Measurements from ENCODE around the gene MRPS24. TPM values are rescaled to one million over a fixed set of nuclear protein-coding genes. Genes with fewer than 3 reads are reported as not detected.
"Not testable (repeated sequence)": the region's sequence is repeated elsewhere in the genome, so short reads cannot be mapped to it uniquely, and the experiment has no call there.

Gene MRPS24
- total and polyA plus RNA-seq, 5 donors from 2014 or later: 45.8 to 179 (median 150) TPM

DNA sequence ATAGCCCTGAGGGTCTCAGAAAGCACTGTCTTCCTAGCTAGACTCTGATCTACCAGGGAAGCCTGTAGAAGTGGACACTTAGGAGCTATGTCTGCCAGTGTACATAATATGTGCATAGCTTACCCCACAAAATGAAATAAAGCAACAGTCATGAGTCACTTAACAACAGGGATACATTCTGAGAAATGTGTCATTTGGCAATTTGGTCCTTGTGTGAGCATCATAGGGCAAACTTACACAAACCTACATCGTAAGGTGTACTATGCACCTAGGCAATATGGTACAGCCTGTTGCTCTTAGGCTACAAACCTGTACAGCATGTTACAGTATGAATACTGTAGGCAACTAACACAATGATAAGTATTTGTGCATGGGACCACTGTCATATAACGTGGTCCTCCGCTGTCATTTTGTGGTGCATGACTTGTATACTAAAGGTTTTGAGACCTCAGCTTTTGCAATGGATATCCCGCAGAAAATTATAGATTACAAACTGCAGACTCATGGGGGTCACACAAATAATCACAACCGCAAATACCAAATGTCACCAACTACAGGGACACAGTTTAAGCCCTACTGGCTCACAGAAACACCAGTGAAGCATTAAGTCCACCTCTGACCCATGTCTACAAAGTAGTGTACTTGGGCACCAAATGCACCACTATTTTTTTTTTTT is 35.4 kb upstream of the MRPS24 start:
- H3K4me3 Mint-ChIP-seq: peak overlapping the region; percentile 44 to 99 (median 96)
- no peak for DNase-seq
- H3K9me3 ChIP-seq (ENCODE audit: control insufficient read depth in 2 of 2, low read length in 2 of 2): no peaks in the 10 kb centered on the region
- H3K36me3 ChIP-seq (ENCODE audit: control insufficient read depth, insufficient read depth, low read length): no peaks in the 10 kb centered on the region
- H3K27ac Mint-ChIP-seq: peak overlapping the region in 2 of 3 donors; percentile 33 to 42
- H3K27ac ChIP-seq (ENCODE audit: insufficient read depth, low read length, poor library complexity, severe bottlenecking): no peak overlapping the region
- H3K27me3 Mint-ChIP-seq: no peaks in the 10 kb centered on the region
- ATAC-seq (ENCODE audit: low read depth in 2 of 2): no peak
- H3K27me3 ChIP-seq (ENCODE audit: control insufficient read depth, insufficient read depth, low read length): no peaks in the 10 kb centered on the region
- peaks cover 20% of the 10 kb centered on the region for H3K4me1 ChIP-seq (ENCODE audit: control insufficient read depth, insufficient read depth, low read length, poor library complexity, severe bottlenecking)
- H3K36me3 Mint-ChIP-seq: no peaks in the 10 kb centered on the region
- H3K4me1 Mint-ChIP-seq: peaks cover 5 to 45% (median 30%) of the 10 kb centered on the region in 4 donors
- peak overlapping the region; percentile 41 for H3K4me3 ChIP-seq (ENCODE audit: low read depth, low read length)
- H3K9me3 Mint-ChIP-seq: peaks cover 0 to 2% (median 0%) of the 10 kb centered on the region in 7 donors

DNA sequence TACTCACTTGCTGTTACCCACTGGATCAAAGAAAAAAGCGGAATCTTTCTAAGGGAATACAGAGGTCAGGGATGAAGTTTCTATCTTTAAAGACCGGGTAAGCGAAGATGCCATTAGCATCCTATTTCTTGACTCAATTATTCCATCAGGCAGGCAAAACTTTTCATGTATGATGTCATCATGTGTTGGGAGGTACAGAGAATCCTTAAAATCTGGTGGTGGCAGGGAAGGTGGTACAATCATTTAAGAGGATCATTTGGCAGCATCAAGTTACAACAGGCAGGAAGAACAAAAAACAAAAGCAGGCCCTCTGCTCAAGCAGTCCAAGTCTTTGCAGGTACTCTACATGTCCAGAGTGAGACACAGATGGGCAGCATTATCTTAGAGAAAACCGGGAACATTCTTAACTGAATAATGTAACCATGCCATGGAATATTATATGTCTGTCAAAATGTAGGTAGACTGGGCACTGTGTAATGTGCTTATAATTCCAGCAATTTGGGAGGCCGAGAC is 33.3 kb upstream of the MRPS24 start:
- ATAC-seq (ENCODE audit: low read depth in 2 of 2): no peak
- H3K36me3 Mint-ChIP-seq: no peaks in the 10 kb centered on the region
- H3K4me3 Mint-ChIP-seq: peak overlapping the region in 3 of 4 donors; percentile 29 to 48 (median 37)
- Histone ChIP-seq H3K9me3 (ENCODE audit: control insufficient read depth in 2 of 2, low read length in 2 of 2) (no peaks in the 10 kb centered on the region), H3K27ac (ENCODE audit: insufficient read depth, low read length, poor library complexity, severe bottlenecking) (no peak overlapping the region), H3K27me3 (ENCODE audit: control insufficient read depth, insufficient read depth, low read length) (no peaks in the 10 kb centered on the region), H3K4me3 (ENCODE audit: low read depth, low read length) (no peak overlapping the region), H3K36me3 (ENCODE audit: control insufficient read depth, insufficient read depth, low read length) (no peaks in the 10 kb centered on the region), H3K4me1 (ENCODE audit: control insufficient read depth, insufficient read depth, low read length, poor library complexity, severe bottlenecking) (peaks cover 20% of the 10 kb centered on the region)
- no peak for DNase-seq
- peaks cover 0 to 2% (median 0%) of the 10 kb centered on the region in 7 donors for H3K9me3 Mint-ChIP-seq
- no peaks in the 10 kb centered on the region for H3K27me3 Mint-ChIP-seq
- peak overlapping the region in 1 of 3 donors; percentile 66 for H3K27ac Mint-ChIP-seq
- H3K4me1 Mint-ChIP-seq: peaks cover 10 to 52% (median 35%) of the 10 kb centered on the region in 4 donors

DNA sequence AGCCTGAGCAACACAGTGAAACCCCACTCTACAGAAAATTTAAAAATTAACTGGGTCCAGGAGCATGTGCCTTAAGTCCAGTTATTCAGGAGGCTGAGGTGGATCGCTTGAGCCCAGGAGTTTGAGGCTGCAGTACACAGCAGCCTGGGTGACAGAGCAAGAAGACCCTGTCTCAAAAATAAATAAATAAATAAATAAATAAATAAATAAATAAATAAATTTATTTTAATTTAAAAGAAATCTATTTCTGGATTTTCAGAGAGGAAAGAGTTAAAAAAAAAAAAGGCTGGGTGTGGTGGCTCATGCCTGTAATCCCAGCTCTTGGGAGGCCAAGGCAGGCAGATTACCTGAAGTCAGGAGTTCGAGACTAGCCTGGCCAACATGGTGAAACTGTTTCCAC is 29.3 kb upstream of the MRPS24 start:
- not testable (repeated sequence) for H3K4me3 ChIP-seq (ENCODE audit: low read depth, low read length); H3K27ac Mint-ChIP-seq; H3K27me3 Mint-ChIP-seq; H3K4me3 Mint-ChIP-seq; H3K9me3 ChIP-seq (ENCODE audit: control insufficient read depth in 2 of 2, low read length in 2 of 2); ATAC-seq (ENCODE audit: low read depth in 2 of 2); H3K36me3 ChIP-seq (ENCODE audit: control insufficient read depth, insufficient read depth, low read length); H3K4me1 ChIP-seq (ENCODE audit: control insufficient read depth, insufficient read depth, low read length, poor library complexity, severe bottlenecking); H3K27ac ChIP-seq (ENCODE audit: insufficient read depth, low read length, poor library complexity, severe bottlenecking); H3K9me3 Mint-ChIP-seq; H3K27me3 ChIP-seq (ENCODE audit: control insufficient read depth, insufficient read depth, low read length); DNase-seq
- peaks cover 16% of the 10 kb centered on the region for H3K36me3 Mint-ChIP-seq
- H3K4me1 Mint-ChIP-seq: peaks cover 11 to 47% (median 33%) of the 10 kb centered on the region in 4 donors

DNA sequence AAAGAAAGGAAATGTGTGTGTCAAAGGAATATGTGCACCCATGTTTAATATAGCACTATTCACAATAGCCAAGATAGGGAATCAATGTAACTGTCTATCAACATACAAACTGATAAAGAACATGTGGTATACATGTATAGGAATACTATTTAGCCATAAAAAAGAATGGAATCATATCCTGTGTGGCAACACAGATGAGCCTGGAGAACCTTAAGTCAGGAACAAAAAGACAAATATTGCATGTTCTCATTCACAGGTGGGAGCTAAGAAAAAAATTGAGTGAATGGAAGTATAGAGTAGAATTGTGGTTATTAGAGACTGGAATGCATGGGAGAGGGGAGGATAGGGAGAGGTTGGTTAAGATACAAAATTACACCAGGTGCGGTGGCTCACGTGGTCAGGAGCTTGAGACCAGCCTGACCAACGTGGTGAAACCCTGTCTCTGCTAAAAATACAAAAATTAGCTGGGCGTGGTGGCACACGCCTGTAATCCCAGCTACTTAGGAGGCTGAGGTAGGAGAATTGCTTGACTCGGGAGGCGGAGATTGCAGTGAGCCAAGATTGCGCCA is 26.6 kb upstream of the MRPS24 start:
- no peaks in the 10 kb centered on the region for H3K27me3 ChIP-seq (ENCODE audit: control insufficient read depth, insufficient read depth, low read length)
- no peak overlapping the region for H3K27ac ChIP-seq (ENCODE audit: insufficient read depth, low read length, poor library complexity, severe bottlenecking)
- H3K36me3 ChIP-seq (ENCODE audit: control insufficient read depth, insufficient read depth, low read length): peaks cover 10% of the 10 kb centered on the region
- ATAC-seq (ENCODE audit: low read depth in 2 of 2) (no peak), DNase-seq (no peak)
- Mint-ChIP-seq H3K9me3 (peaks cover 0 to 2% (median 0%) of the 10 kb centered on the region in 7 donors), H3K36me3 (peaks cover 16% of the 10 kb centered on the region), H3K27ac (peak overlapping the region in 1 of 3 donors; percentile 4), H3K27me3 (no peaks in the 10 kb centered on the region), H3K4me3 (no peak overlapping the region), H3K4me1 (peaks cover 24 to 41% (median 32%) of the 10 kb centered on the region in 4 donors)
- no peaks in the 10 kb centered on the region for H3K4me1 ChIP-seq (ENCODE audit: control insufficient read depth, insufficient read depth, low read length, poor library complexity, severe bottlenecking)
- H3K4me3 ChIP-seq (ENCODE audit: low read depth, low read length): no peak overlapping the region
- no peaks in the 10 kb centered on the region for H3K9me3 ChIP-seq (ENCODE audit: control insufficient read depth in 2 of 2, low read length in 2 of 2)

DNA sequence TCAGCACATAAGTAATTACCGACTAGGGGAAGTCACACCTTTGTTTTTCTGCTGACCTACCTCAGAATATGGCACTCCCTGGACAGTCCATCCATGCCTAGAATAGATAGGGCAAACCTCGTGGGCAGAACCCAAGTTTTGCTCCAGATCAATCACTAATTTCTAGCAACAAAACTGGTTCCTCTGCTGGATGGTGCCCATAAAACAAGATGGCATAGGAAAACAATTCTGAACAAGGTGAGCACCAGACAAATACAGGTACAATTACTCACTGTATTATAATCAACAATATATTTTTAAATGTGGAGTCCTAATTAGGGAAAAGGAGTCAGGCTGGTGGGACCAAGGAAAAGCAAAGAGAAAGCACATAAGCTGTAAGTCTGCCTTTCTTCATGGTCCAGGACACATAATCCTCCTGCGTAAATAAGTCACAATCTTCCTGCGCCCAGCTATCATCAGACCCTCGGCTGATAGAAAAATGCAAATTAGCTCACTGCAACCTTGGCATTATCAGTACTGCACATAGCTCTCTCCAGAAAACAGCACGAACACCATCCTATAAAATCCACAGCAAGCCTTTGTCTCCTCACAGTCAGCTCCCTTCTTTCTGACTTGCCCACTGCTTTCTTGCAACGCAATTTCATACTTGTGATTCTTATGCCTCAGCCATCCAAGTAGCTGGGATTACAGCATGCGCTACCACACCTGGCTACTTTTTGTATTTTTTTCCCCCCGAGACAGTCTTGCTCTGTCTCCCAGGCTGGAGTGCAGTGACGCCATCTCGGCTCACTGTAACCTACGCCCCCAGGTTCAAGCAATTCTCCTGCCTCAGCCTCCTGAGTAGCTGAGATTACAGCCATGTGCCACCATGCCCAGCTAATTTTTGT is 22.0 kb upstream of the MRPS24 start:
- Histone ChIP-seq H3K4me1 (ENCODE audit: control insufficient read depth, insufficient read depth, low read length, poor library complexity, severe bottlenecking) (no peaks in the 10 kb centered on the region), H3K4me3 (ENCODE audit: low read depth, low read length) (no peak overlapping the region), H3K36me3 (ENCODE audit: control insufficient read depth, insufficient read depth, low read length) (peaks cover 16% of the 10 kb centered on the region), H3K27me3 (ENCODE audit: control insufficient read depth, insufficient read depth, low read length) (no peaks in the 10 kb centered on the region), H3K27ac (ENCODE audit: insufficient read depth, low read length, poor library complexity, severe bottlenecking) (no peak overlapping the region), H3K9me3 (ENCODE audit: control insufficient read depth in 2 of 2, low read length in 2 of 2) (no peaks in the 10 kb centered on the region)
- no peak for DNase-seq
- H3K9me3 Mint-ChIP-seq: peaks cover 0 to 2% (median 0%) of the 10 kb centered on the region in 7 donors
- peaks cover 17% of the 10 kb centered on the region for H3K36me3 Mint-ChIP-seq
- peak overlapping the region in 1 of 3 donors; percentile 69 for H3K27ac Mint-ChIP-seq
- H3K27me3 Mint-ChIP-seq: no peaks in the 10 kb centered on the region
- no peak overlapping the region for H3K4me3 Mint-ChIP-seq
- ATAC-seq (ENCODE audit: low read depth in 2 of 2): no peak
- peaks cover 33 to 44% (median 35%) of the 10 kb centered on the region in 4 donors for H3K4me1 Mint-ChIP-seq

DNA sequence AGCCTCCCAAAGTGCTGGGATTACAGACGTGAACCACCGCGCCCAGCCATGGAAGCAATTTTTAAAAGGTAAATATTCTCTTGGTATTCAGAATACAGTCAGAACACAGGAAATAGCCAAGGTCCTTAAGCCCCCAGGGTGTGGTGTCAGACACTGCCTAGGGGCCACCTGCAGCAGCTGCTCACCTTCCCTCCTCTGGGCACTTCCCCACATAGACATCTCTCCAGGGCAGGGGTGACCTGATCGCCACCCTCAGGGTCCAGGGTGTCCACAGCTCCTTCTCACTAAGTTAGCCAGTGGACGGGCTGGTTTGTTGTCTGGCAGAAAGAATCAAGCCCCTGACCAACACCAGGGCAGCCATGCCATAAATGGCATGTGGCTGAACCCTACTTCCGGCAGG is 21.2 kb upstream of the MRPS24 start:
- no peak for DNase-seq
- Histone ChIP-seq H3K27ac (ENCODE audit: insufficient read depth, low read length, poor library complexity, severe bottlenecking) (no peak overlapping the region), H3K4me3 (ENCODE audit: low read depth, low read length) (no peak overlapping the region), H3K27me3 (ENCODE audit: control insufficient read depth, insufficient read depth, low read length) (no peaks in the 10 kb centered on the region), H3K9me3 (ENCODE audit: control insufficient read depth in 2 of 2, low read length in 2 of 2) (no peaks in the 10 kb centered on the region), H3K4me1 (ENCODE audit: control insufficient read depth, insufficient read depth, low read length, poor library complexity, severe bottlenecking) (no peaks in the 10 kb centered on the region), H3K36me3 (ENCODE audit: control insufficient read depth, insufficient read depth, low read length) (peaks cover 19% of the 10 kb centered on the region)
- no peak overlapping the region for H3K4me3 Mint-ChIP-seq
- peaks cover 15% of the 10 kb centered on the region for H3K36me3 Mint-ChIP-seq
- H3K27ac Mint-ChIP-seq: no peak overlapping the region
- H3K27me3 Mint-ChIP-seq: no peaks in the 10 kb centered on the region
- no peak for ATAC-seq (ENCODE audit: low read depth in 2 of 2)
- peaks cover 26 to 40% (median 30%) of the 10 kb centered on the region in 4 donors for H3K4me1 Mint-ChIP-seq
- no peaks in the 10 kb centered on the region for H3K9me3 Mint-ChIP-seq

DNA sequence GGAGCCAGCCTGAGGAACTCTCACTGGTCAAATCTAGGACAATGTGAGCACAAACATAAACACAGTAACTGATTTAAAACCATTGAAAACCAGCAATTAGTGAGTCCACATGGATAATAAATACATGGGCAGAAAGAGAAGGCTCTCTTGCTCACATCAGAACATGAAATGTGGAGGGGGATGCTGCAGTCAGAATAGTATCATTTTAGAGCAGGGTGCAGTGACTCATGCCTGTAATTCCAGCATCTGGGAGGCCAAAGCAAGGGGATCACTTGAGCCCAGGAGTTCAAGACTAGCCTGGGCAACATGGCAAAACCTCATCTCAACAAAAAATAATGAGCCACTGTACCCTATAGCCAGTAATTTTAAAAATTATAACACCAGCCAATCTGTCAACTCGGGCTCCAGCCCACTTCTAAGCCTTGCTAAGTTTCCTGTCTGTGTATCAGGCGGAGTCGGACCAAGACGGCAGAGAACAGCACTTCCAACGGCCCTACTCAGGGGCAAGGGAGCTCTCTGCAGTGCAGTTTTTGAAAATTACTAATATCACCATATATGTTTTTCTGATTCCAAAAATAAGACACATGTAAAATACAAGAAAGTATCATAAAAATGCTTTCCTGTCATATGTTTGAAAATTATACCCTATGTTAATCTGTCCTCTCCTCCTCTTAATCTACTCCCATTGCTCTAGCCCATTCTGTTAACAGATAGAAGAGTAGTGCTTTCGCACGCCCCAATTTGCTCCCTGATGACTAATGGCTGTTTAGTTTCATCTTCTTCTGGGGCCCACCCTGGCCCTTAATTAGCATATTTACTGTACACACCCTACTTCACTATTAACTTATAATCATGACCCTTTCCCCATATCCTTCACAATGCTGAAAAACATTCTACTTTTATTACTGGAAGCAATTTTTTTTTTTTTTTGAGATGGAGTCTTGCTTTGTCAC is 20.0 kb upstream of the MRPS24 start:
- no peak for ATAC-seq (ENCODE audit: low read depth in 2 of 2)
- peaks cover 26 to 37% (median 28%) of the 10 kb centered on the region in 4 donors for H3K4me1 Mint-ChIP-seq
- no peaks in the 10 kb centered on the region for H3K4me1 ChIP-seq (ENCODE audit: control insufficient read depth, insufficient read depth, low read length, poor library complexity, severe bottlenecking)
- peak overlapping the region in 2 of 3 donors; percentile 49 to 89 for H3K27ac Mint-ChIP-seq
- no peaks in the 10 kb centered on the region for H3K27me3 ChIP-seq (ENCODE audit: control insufficient read depth, insufficient read depth, low read length)
- no peak overlapping the region for H3K4me3 ChIP-seq (ENCODE audit: low read depth, low read length)
- peaks cover 20% of the 10 kb centered on the region for H3K36me3 Mint-ChIP-seq
- H3K9me3 Mint-ChIP-seq: no peaks in the 10 kb centered on the region
- H3K27ac ChIP-seq (ENCODE audit: insufficient read depth, low read length, poor library complexity, severe bottlenecking): no peak overlapping the region
- peaks cover 24% of the 10 kb centered on the region for H3K36me3 ChIP-seq (ENCODE audit: control insufficient read depth, insufficient read depth, low read length)
- no peaks in the 10 kb centered on the region for H3K9me3 ChIP-seq (ENCODE audit: control insufficient read depth in 2 of 2, low read length in 2 of 2)
- DNase-seq: peak in 1 of 3 donors; percentile 42
- no peak overlapping the region for H3K4me3 Mint-ChIP-seq
- no peaks in the 10 kb centered on the region for H3K27me3 Mint-ChIP-seq

Measured in CD4-positive, CD25-positive, alpha-beta regulatory T cell (primary cell).